NT2/D1 (cell line): ENCODE measurements around the gene GBP4.

Experiments
- DNase-seq: peaks from one replicate; pipeline ENCODE4 v3.0.0-alpha.2; 2011; ENCODE audit warnings: low read depth, low spot score
- H3K27me3 ChIP-seq: 2 replicates; pipeline ENCODE4 v1.6.0; 2011; ENCODE audit warnings: mild to moderate bottlenecking; ENCODE audit not compliant: insufficient read length, insufficient read depth
- H3K36me3 ChIP-seq: 2 replicates; pipeline ENCODE4 v1.6.1; 2011; ENCODE audit warnings: mild to moderate bottlenecking, low read length, mixed read lengths; ENCODE audit not compliant: insufficient read depth, insufficient read length
- H3K4me1 ChIP-seq: 2 replicates; pipeline ENCODE4 v1.5.1; 2011; ENCODE audit not compliant: insufficient read depth, insufficient read length
- H3K4me3 ChIP-seq: 2 replicates; pipeline ENCODE4 v1.5.1; 2011; ENCODE audit warnings: low read depth; ENCODE audit not compliant: insufficient read length
- H3K9ac ChIP-seq: 2 replicates; pipeline ENCODE4 v1.6.0; 2011; ENCODE audit warnings: low read depth; ENCODE audit not compliant: insufficient read length
- H3K9me3 ChIP-seq: 2 replicates; pipeline ENCODE4 v1.5.1; 2011; ENCODE audit warnings: mild to moderate bottlenecking, low read length; ENCODE audit not compliant: insufficient read depth
- SUZ12 ChIP-seq: IDR thresholded peaks from 2 replicates; pipeline ENCODE4 v1.6.1; 2011; ENCODE audit not compliant: insufficient read length, insufficient read depth; ENCODE audit errors: extremely low read depth
- YY1 ChIP-seq: IDR thresholded peaks from 2 replicates; pipeline ENCODE4 v1.6.1; 2011; ENCODE audit not compliant: insufficient read length, insufficient read depth
- ZNF274 ChIP-seq: IDR thresholded peaks from 2 replicates; pipeline ENCODE4 v1.6.1; 2011; ENCODE audit warnings: mild to moderate bottlenecking, low read depth, low read length

The GBP4 gene

DNA sequence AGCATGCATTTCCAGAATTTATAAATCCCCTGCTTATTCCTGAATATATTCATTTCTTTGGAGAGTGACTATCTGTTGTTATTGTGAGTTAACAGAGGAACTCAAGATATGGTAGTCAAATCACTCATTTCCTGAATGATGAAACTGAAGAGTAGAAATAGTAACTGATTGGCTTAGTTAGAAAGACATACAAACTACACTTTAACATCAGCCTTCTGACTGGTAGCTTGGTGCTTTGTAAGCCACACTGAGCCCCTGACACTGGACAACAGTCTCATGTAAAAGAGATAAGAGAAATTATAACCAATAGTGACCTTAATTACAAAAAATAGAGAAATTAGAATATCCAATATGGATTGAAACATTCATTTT is 27.7 kb downstream of the GBP4 start:
- TF ChIP-seq SUZ12 (no peak), YY1 (no peak), ZNF274 (no peak)
- no peak for DNase-seq
- H3K9ac ChIP-seq = no peak overlapping the region
- no peaks in the 10 kb centered on the region for H3K36me3 ChIP-seq
- H3K27me3 ChIP-seq = no peaks in the 10 kb centered on the region
- no peaks in the 10 kb centered on the region for H3K4me1 ChIP-seq
- H3K4me3 ChIP-seq = no peak overlapping the region
- H3K9me3 ChIP-seq = no peaks in the 10 kb centered on the region

DNA sequence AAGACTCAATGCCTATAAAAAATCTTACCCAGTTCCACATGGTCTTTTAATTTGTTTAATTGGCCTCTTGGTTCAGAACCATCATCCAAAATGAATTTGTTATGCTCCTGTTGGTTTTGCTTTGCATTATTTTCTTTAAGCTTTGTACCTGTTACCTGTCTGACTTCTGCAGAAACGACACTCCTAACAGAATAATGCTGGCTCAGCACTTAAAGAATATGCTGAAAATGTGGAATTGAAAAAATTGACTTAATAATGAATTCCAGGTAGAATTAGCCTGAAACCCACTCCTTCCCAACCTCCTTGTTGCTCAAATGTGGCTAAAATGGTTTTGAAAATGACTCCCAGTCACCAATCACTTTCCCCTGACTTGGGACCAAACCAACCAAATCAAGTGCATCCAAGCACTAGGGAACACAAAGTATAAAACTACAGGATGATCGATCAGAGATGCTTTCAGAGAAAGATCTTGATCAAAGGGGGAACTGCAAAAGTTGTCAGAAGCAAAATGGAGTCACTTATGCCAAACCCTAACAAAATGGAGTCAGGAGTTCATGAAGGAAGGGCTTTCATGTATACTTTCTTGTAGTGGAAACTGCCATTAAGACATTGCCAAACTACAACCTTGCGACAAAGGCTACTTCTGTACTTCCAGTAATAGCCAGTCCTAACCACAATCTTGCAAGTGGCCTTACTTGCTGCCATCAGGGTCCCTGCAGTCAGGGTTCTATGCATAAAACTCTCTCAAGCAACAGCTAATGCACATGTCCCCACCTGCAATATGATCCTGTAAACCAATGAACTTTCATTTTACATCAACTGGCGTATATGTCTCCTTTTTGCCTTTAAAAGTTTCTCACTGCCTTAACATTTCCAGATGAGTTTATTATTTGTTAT is 28.3 kb downstream of the GBP4 start:
- H3K9me3 ChIP-seq = no peaks in the 10 kb centered on the region
- no peaks in the 10 kb centered on the region for H3K4me1 ChIP-seq
- no peak overlapping the region for H3K9ac ChIP-seq
- no peaks in the 10 kb centered on the region for H3K27me3 ChIP-seq
- H3K4me3 ChIP-seq = no peak overlapping the region
- DNase-seq = no peak
- TF ChIP-seq ZNF274 = no peak
- no peak for TF ChIP-seq YY1
- H3K36me3 ChIP-seq = no peaks in the 10 kb centered on the region

DNA sequence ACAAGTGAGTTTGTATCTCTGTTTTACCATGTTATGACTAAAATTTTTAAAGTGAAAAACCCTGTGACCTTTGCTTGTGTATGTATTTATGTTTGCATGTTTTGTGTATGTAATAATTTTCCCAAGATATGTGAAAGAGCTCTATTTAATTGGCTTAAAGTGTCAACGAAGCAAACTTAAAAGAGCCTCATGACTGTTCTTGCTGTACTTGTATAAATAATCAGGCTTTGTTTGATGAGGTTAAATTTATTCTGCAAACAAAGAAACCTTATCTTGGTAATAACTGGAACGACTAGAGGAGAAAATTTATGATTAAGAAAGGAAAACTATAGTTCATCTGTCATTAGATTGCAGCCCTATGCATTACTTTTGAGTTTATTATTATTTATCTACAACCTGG is 29.6 kb downstream of the GBP4 start:
- DNase-seq = no peak
- Histone ChIP-seq H3K27me3 (no peaks in the 10 kb centered on the region), H3K9ac (no peak overlapping the region), H3K4me3 (no peak overlapping the region), H3K9me3 (no peaks in the 10 kb centered on the region), H3K36me3 (no peaks in the 10 kb centered on the region), H3K4me1 (no peaks in the 10 kb centered on the region)
- TF ChIP-seq SUZ12 (no peak), YY1 (no peak), ZNF274 (no peak)

DNA sequence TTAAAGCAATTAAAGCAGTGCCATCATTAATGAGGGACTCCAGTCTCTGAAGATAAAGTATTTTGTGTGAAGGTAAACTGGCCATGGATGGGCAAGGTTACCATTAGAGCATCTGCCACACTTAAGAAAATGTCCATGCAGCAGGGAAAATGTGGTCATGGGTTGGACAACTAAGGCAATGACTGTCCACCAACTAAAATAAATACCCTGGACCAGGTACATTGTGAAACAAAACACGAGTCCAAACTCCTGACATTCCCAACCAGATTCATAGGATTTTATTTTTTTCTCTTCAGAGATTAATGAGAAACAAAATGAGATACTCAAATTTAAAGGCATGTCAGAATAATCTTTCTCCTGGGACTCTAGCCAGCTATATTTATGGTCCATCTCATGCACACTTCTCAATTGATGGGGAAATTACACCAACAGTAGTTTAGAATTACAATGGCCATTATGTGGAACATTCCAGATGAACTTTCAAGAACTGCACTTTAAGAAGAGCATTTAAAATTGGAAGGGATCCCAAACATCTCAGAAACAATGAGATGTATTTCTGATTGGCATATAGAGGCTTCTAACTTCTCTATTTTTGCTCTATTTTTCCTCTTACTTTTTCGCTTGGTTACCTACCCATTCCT is 31.0 kb downstream of the GBP4 start:
- Histone ChIP-seq H3K9me3 (no peaks in the 10 kb centered on the region), H3K36me3 (no peaks in the 10 kb centered on the region), H3K27me3 (no peaks in the 10 kb centered on the region), H3K4me3 (no peak overlapping the region), H3K4me1 (no peaks in the 10 kb centered on the region), H3K9ac (no peak overlapping the region)
- TF ChIP-seq SUZ12 (no peak), YY1 (no peak), ZNF274 (no peak)
- DNase-seq = no peak

- Histone ChIP-seq H3K27me3 (no peaks in the 10 kb centered on the region), H3K36me3 (no peaks in the 10 kb centered on the region), H3K4me3 (no peak overlapping the region), H3K9me3 (no peaks in the 10 kb centered on the region), H3K4me1 (no peaks in the 10 kb centered on the region), H3K9ac (no peak overlapping the region)
- TF ChIP-seq ZNF274 (no peak), YY1 (no peak), SUZ12 (no peak)
- DNase-seq = no peak
Observed at GRCh38 chr1:89166705-89167104, 32.0 kb downstream of the GBP4 start.

DNA sequence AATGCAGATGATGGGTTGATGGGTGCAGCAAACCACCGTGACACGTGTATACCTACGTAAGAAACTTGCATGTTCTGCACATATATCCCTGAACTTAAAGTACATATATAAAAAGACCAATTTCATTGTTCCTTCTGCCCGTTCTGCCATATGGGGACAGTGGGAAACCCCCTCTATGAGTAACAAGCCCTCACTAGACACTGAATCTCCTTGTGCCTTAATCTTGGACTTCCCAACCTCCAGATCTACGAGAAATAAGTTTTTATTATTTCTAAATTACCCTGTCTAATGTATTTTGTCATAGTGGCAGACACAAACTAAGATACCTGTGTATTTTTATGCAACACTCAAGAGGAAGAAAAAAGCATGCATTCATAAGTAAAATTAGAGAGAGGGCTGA is 32.9 kb downstream of the GBP4 start:
- no peaks in the 10 kb centered on the region for H3K9me3 ChIP-seq
- H3K4me3 ChIP-seq = no peak overlapping the region
- H3K27me3 ChIP-seq = no peaks in the 10 kb centered on the region
- H3K4me1 ChIP-seq = no peaks in the 10 kb centered on the region
- no peak overlapping the region for H3K9ac ChIP-seq
- TF ChIP-seq ZNF274 = no peak
- DNase-seq = no peak
- H3K36me3 ChIP-seq = no peaks in the 10 kb centered on the region

DNA sequence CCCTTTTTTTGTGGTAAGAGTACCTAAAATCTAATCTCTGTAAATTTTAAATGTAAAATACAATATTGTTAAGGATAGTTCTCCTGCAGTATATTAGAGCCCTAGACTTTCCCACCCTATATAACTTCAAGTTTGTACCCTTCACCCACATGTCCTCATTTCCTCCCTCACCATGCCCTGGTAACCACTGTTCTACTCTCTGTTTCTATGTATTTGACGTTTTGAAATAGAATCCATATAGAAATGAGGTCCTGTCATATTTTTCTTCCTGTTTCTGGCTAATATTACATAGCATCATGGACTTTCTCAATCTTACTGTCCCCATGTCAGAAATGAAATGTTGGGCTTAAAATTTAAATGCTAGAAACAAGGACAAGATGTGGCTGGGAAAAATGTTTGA is 47.7 kb downstream of the GBP4 start:
- TF ChIP-seq ZNF274 (no peak), YY1 (no peak), SUZ12 (no peak)
- DNase-seq = no peak
- H3K4me1 ChIP-seq = no peaks in the 10 kb centered on the region
- H3K27me3 ChIP-seq = no peaks in the 10 kb centered on the region
- H3K9me3 ChIP-seq = no peaks in the 10 kb centered on the region
- no peak overlapping the region for H3K4me3 ChIP-seq
- no peak overlapping the region for H3K9ac ChIP-seq
- H3K36me3 ChIP-seq = no peaks in the 10 kb centered on the region
